Activated CD4-positive, alpha-beta T cell treated with anti-CD3 and anti-CD28 coated beads for 36 hours (primary cell): ENCODE measurements around the gene SLC39A11. TPM values are rescaled to one million over a fixed set of nuclear protein-coding genes. Genes with fewer than 3 reads are reported as not detected.

ENCODE experiments used
- ATAC-seq: fragments of 200-7000 bp; cut with Tn5 transposase; one replicate; pipeline ENCODE4 v1.10.0; 2021; ENCODE audit warnings: mild to moderate bottlenecking, moderate library complexity
- CTCF ChIA-PET: fragments of 350-600 bp; sonication (Branson Sonifier 250); formaldehyde crosslinking; loops from one replicate; lab custom pipeline; 2021; ENCODE audit warnings: antibody characterized with exemption; lab: Charles Lee
- POLR2A ChIA-PET: fragments of 350-600 bp; sonication (Branson Sonifier 250); formaldehyde crosslinking; loops from one replicate; lab custom pipeline; 2021; ENCODE audit warnings: antibody characterized with exemption, inconsistent platforms; lab: Charles Lee
- DNase-seq: peaks from one replicate; pipeline ENCODE4 v3.0.0-alpha.2; 2020
- H3K27ac Mint-ChIP-seq: one replicate; pipeline ENCODE4 v1.8.0; 2021; ENCODE audit warnings: mixed read lengths
- H3K27me3 Mint-ChIP-seq: one replicate; pipeline ENCODE4 v1.8.0; 2021; ENCODE audit warnings: mixed read lengths
- H3K36me3 Mint-ChIP-seq: one replicate; pipeline ENCODE4 v1.8.0; 2021; ENCODE audit warnings: low read depth, mixed read lengths
- H3K4me1 Mint-ChIP-seq: one replicate; pipeline ENCODE4 v1.8.0; 2021; ENCODE audit warnings: mixed read lengths
- H3K4me3 Mint-ChIP-seq: one replicate; pipeline ENCODE4 v1.8.0; 2021; ENCODE audit warnings: mild to moderate bottlenecking, moderate library complexity, mixed read lengths
- H3K9me3 Mint-ChIP-seq: one replicate; pipeline ENCODE4 v1.8.0; 2021; ENCODE audit warnings: low read depth, mixed read lengths
- intact Hi-C, 2 experiments: fragments of 100-400 bp; cut with DNase I in 1 of 2; cut with micrococcal nuclease in 1 of 2; formaldehyde crosslinking; loops; one replicate each; pipeline versions ENCODE4 v1.14.2 to v1.15.1; 2022 to 2024; cut with DNase I, micrococcal nuclease
- total RNA-seq, 2 experiments: library from RNA; stranded (reverse); gene quantifications; one replicate each; pipeline ENCODE4 v1.2.3, GENCODE V29; 2021

Gene SLC39A11
- total RNA-seq, 2 experiments from 2014 or later = 12.5 to 17.2 TPM

DNA sequence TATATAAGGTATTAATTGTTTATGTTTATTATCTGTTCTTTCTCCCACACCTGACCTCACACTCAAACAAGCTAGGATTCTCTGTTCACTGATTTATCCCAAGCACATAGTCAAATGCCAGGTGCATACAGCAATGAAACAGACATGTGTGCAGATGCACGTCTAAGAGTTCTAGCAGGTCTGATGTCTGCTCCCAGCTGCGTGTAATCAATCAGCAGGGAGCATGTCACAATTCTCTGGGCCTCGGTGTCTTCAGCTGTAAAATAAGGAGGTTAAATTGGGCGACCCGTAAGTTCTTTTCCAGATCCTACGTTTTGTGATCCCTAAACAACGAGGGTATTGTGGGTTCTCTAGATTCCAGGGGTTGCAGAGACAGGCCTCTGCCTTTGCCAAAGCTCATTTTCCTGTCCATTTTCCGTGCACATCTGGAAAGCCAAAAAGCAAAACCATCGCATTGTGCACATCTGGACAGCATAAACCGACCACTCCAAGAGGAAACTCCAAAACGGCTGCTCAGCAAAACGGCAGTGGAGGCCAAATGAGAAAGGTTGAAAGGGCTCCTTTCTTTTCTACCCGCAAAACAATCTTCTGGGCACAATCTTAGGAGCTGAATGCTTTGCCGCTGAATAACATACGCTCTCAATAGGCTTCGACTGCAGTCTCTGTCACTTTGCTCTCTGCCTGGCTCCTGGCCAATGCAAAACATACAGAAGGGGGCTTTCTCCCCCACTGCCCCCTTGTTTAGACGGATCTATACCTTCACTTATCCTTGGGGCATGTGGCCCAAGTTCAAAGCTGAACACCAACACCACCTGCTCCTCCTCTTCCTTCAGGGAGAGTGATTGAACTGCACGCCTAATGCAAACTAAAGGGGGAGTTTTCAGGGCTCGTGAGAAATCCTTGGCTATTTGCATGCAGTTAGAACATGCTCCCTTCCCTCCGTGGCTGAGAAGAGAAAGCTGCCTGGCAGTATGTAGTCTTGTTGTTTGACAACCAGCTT, 426.3 kb downstream of the SLC39A11 start:
- no peak for DNase-seq
- no peak for ATAC-seq
- Mint-ChIP-seq H3K4me3 (no peak overlapping the region), H3K9me3 (no peaks in the 10 kb centered on the region), H3K36me3 (no peaks in the 10 kb centered on the region), H3K27me3 (no peaks in the 10 kb centered on the region), H3K27ac (no peak overlapping the region), H3K4me1 (no peaks in the 10 kb centered on the region)
- intact Hi-C loops = no loop called here
- ChIA-PET POLR2A (no interaction called here), CTCF (interaction anchor here (1.1 to 1.7 kb wide), 3 partner anchors 12 to 109 kb away, joined by 3 to 9 read pairs (median 3); no protein-coding TSS in a partner anchor)

DNA sequence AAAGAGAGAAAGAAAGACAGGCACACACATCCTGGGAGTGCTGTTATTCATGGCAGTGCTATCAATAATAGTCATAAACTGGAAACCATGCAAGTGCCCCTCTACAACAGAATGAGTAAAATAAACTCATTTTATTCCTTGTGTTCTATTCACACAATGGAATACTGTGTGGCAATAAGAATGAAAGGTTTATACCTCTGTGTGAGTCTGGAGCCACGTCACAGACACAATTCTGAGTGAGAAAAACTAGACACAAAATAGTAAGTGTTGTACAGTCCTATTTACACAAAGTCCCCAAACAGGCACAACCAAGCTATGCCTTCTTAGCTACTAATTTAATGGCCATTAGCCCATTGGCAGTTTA, 429.7 kb downstream of the SLC39A11 start:
- no peak overlapping the region for H3K27ac Mint-ChIP-seq
- H3K4me1 Mint-ChIP-seq = no peaks in the 10 kb centered on the region
- ATAC-seq (no peak), DNase-seq (no peak)
- ChIA-PET CTCF (no interaction called here), POLR2A (no interaction called here)
- H3K9me3 Mint-ChIP-seq = no peaks in the 10 kb centered on the region
- H3K27me3 Mint-ChIP-seq = no peaks in the 10 kb centered on the region
- no peaks in the 10 kb centered on the region for H3K36me3 Mint-ChIP-seq
- H3K4me3 Mint-ChIP-seq = no peak overlapping the region
- intact Hi-C loops = no loop called here

DNA sequence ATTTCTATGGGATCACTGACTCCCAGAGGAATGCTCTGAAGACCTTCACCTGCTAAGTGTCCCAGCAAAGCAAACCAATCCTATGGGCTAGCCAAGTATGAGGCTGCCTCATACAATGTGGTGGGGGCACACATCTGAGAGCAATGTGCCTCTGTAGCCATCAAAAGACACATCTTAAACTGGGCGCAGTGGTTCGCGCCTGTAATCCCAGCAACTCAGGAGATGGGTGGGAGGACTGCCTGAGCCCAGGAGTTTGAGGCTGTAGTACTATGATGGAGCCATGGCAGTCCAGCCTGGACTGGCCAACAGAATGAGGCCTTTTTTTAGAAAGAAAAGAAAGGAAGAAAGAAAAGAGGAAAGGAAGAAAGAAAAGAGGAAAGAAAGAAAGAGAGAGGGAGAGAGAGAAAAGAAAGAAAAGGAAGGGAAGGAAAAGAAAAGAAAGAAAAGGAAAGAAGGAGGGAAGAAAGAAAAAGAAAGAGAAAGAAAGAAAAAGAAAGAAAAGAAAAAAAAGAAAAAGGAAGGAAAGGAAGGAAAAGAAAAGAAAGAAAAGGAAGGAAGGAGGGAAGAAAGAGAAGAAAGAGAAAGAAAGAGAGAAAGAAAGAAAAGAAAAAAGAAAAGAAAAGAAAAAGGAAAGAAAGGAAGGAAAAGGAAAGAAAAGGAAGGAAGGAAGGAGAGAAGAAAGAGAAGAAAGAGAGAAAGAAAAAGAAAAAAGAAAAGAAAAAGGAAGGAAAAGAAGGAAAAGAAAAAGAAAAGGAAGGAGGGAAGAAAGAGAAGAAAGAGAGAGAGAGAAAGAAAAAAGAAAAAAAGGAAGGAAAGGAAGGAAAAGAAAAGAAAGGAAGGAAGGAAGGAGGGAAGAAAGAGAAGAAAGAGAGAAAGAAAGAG, 430.3 kb downstream of the SLC39A11 start:
- intact Hi-C loops = loop anchor here in 1 of 2 experiments (2.0 kb wide), 1 partner anchor 105 kb away; no protein-coding TSS in a partner anchor
- DNase-seq = no peak
- no peak for ATAC-seq
- CTCF ChIA-PET = no interaction called here
- Mint-ChIP-seq H3K27me3 (no peaks in the 10 kb centered on the region), H3K9me3 (no peaks in the 10 kb centered on the region), H3K36me3 (no peaks in the 10 kb centered on the region), H3K27ac (no peak overlapping the region), H3K4me3 (no peak overlapping the region), H3K4me1 (no peaks in the 10 kb centered on the region)
- POLR2A ChIA-PET = no interaction called here

DNA sequence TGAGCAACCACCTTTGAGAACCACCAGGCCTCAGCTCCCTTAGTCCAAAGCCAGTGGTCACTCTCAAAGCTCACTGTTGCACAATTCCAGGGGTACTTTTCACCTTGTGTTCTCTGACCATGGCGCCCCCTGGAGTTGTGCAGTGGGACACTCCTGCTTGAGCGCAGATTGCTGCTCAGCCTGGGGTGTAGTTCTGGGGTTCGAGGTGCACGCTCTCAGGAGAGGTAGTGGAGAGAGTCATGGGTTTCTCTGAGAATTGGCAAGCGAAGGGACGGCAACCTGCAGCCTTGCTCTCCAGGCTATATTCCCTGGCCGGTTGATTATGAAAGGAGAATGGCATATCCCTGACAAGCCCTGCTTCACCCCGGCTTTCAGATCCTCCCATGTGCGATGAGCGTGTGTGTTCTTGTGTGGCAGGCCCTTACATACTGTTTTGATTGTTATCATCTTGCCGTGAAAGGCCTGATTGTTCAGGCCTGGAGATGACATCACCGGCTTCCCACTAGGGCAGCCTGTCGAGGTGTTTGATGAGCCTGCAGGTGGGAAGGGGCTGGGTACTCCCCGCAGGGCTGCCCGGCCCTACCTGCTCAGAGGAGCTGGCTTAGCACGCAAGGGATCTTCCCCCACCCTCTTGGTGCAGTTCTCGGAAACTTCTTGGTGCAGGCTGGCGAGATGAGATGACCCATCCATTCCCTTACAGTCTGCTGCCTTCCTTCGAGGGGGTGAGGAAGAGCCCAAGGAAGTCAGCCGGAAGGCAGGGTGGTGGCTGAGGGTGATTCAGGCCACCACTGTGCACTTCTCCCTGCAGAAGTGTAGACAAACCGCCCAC, 431.2 kb downstream of the SLC39A11 start:
- H3K4me3 Mint-ChIP-seq = no peak overlapping the region
- DNase-seq (no peak), ATAC-seq (no peak)
- no peaks in the 10 kb centered on the region for H3K36me3 Mint-ChIP-seq
- H3K27me3 Mint-ChIP-seq = no peaks in the 10 kb centered on the region
- no peaks in the 10 kb centered on the region for H3K4me1 Mint-ChIP-seq
- ChIA-PET CTCF (interaction anchor here (0.5 to 0.7 kb wide), 2 partner anchors 56 to 192 kb away, joined by 3 read pairs; no protein-coding TSS in a partner anchor), POLR2A (no interaction called here)
- intact Hi-C loops = loop anchor here in 1 of 2 experiments (2.0 kb wide), 1 partner anchor 105 kb away; no protein-coding TSS in a partner anchor
- no peak overlapping the region for H3K27ac Mint-ChIP-seq
- H3K9me3 Mint-ChIP-seq = no peaks in the 10 kb centered on the region

- ChIA-PET CTCF (interaction anchor here (0.5 to 0.7 kb wide), 2 partner anchors 57 to 191 kb away, joined by 3 read pairs; no protein-coding TSS in a partner anchor), POLR2A (no interaction called here)
- intact Hi-C loops = loop anchor here in 1 of 2 experiments (2.0 kb wide), 1 partner anchor 104 kb away; no protein-coding TSS in a partner anchor
- Mint-ChIP-seq H3K27ac (no peak overlapping the region), H3K9me3 (no peaks in the 10 kb centered on the region), H3K27me3 (no peaks in the 10 kb centered on the region), H3K4me1 (no peaks in the 10 kb centered on the region), H3K4me3 (no peak overlapping the region), H3K36me3 (no peaks in the 10 kb centered on the region)
- DNase-seq = no peak
- no peak for ATAC-seq
Observed at GRCh38 chr17:72660274-72661115, 432.0 kb downstream of the SLC39A11 start.

DNA sequence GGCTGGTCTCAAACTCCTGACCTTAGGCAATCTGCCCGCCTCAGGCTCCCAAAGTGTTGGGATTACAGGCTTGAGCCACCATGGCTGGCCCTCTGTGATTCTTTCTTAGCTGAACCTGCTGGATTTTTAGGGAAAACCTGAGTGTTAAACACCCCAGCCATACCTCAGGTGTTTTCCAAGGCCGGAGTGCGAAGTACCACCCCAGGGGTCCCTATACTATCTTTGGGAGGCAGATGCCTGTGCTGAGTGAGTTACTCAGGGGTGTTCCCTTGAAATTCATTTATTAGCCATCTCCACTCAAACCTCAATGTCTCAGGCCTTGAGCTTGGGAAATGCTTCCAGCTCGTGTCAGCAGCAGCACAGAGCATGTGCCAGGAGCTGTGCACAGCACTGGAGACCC, 432.7 kb downstream of the SLC39A11 start:
- no peaks in the 10 kb centered on the region for H3K9me3 Mint-ChIP-seq
- H3K27me3 Mint-ChIP-seq = no peaks in the 10 kb centered on the region
- no peak for DNase-seq
- no peaks in the 10 kb centered on the region for H3K36me3 Mint-ChIP-seq
- intact Hi-C loops = loop anchor here in 1 of 2 experiments (2.0 kb wide), 1 partner anchor 103 kb away; no protein-coding TSS in a partner anchor
- H3K27ac Mint-ChIP-seq = no peak overlapping the region
- CTCF ChIA-PET = interaction anchor here (0.6 kb wide), 1 partner anchor 9 kb away, joined by 3 read pairs; no protein-coding TSS in a partner anchor
- POLR2A ChIA-PET = no interaction called here
- no peaks in the 10 kb centered on the region for H3K4me1 Mint-ChIP-seq
- no peak for ATAC-seq
- H3K4me3 Mint-ChIP-seq = no peak overlapping the region

GRCh38 chr17:72658675-72659074, 433.8 kb downstream of the SLC39A11 start:
- ChIA-PET CTCF (no interaction called here), POLR2A (no interaction called here)
- ATAC-seq = no peak
- intact Hi-C loops = no loop called here
- Mint-ChIP-seq H3K9me3 (no peaks in the 10 kb centered on the region), H3K36me3 (no peaks in the 10 kb centered on the region), H3K27ac (no peak overlapping the region), H3K4me1 (no peaks in the 10 kb centered on the region), H3K4me3 (no peak overlapping the region), H3K27me3 (no peaks in the 10 kb centered on the region)
- DNase-seq = no peak

DNA sequence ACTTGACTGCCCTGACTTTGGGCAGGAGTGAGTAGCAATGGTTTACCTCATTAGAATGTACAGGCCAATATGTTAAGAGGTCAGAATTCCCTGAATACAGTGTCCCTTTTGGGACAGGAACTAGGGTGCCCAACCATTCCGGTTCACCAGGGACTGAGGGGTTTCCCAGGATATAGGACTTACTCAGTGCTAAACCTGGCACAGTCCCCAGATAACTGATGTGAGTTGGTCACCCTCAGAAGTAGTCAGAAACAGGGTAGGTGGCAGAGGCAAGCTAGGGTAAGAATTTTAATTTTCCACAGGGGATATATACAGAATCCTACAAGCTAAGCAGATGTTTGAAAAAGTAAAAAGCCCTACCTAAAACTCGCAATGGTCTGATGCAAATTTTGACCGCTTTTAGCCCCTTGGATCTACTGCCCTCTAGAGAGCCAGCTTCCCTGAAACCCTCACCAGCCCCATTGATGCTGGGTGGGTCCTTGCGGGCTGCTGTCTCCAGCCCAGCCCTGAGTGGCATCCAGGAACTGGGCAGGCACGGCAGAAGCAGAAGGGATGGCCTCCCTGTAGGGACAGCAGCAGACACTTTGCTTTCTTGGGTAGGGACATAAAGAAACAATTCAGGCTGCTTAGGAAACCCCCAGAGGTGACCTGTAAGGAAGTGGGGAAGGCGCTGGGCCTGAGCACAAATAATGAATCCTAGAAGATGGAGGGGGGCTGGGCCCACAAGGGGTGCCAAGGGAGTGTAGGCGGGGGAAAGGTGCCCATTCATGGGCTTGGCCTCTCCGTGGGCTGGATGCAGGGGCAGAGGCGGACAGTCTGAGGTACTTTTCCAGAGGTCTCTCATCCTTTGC, 434.8 kb downstream of the SLC39A11 start:
- Mint-ChIP-seq H3K27me3 (no peaks in the 10 kb centered on the region), H3K36me3 (no peaks in the 10 kb centered on the region), H3K4me3 (no peak overlapping the region), H3K27ac (no peak overlapping the region), H3K9me3 (no peaks in the 10 kb centered on the region), H3K4me1 (no peaks in the 10 kb centered on the region)
- intact Hi-C loops = no loop called here
- no peak for ATAC-seq
- ChIA-PET POLR2A (no interaction called here), CTCF (no interaction called here)
- DNase-seq = no peak

GRCh38 chr17:72656130-72656763, 436.2 kb downstream of the SLC39A11 start:
- H3K27ac Mint-ChIP-seq = no peak overlapping the region
- ATAC-seq (no peak), DNase-seq (no peak)
- H3K36me3 Mint-ChIP-seq = no peaks in the 10 kb centered on the region
- ChIA-PET POLR2A (no interaction called here), CTCF (no interaction called here)
- no peaks in the 10 kb centered on the region for H3K9me3 Mint-ChIP-seq
- H3K4me3 Mint-ChIP-seq = no peak overlapping the region
- no peaks in the 10 kb centered on the region for H3K4me1 Mint-ChIP-seq
- no peaks in the 10 kb centered on the region for H3K27me3 Mint-ChIP-seq
- intact Hi-C loops = no loop called here
